HEK293 (cell line): ENCODE results near the gene LARGE1.

Source experiments
- BCL11A ChIP-seq: fragments of 450-650 bp; formaldehyde crosslinking; IDR thresholded peaks from 2 replicates; pipeline ENCODE4 v1.5.1; 2016; ENCODE audit warnings: low read depth, missing biosample characterization, missing genetic modification characterization
- HOXA7 ChIP-seq: sonication (generic); formaldehyde crosslinking; IDR thresholded peaks from 2 replicates; pipeline ENCODE4 v1.8.1; 2022; ENCODE audit warnings: missing genetic modification reagents, borderline replicate concordance
- YY1 ChIP-seq: fragments of 450-650 bp; formaldehyde crosslinking; IDR thresholded peaks from 2 replicates; pipeline ENCODE4 v1.5.1; 2018; ENCODE audit warnings: missing biosample characterization, missing genetic modification characterization
- ZBTB1 ChIP-seq: fragments of 450-650 bp; formaldehyde crosslinking; IDR thresholded peaks from 2 replicates; pipeline ENCODE4 v1.5.1; 2016; ENCODE audit warnings: missing biosample characterization, missing genetic modification characterization
- ZNF558 ChIP-seq: fragments of 450-650 bp; formaldehyde crosslinking; IDR thresholded peaks from 2 replicates; pipeline ENCODE4 v1.5.1; 2016; ENCODE audit warnings: missing biosample characterization, missing genetic modification characterization
- ZNF571 ChIP-seq: fragments of 450-650 bp; formaldehyde crosslinking; IDR thresholded peaks from 2 replicates; pipeline ENCODE4 v1.5.0; 2017; ENCODE audit warnings: missing biosample characterization, missing genetic modification characterization
- ZNF677 ChIP-seq: fragments of 450-650 bp; IDR thresholded peaks from 2 replicates; pipeline ENCODE4 v1.5.0; 2018; ENCODE audit warnings: missing biosample characterization, mild to moderate bottlenecking, missing genetic modification characterization, moderate library complexity
- ZNF707 ChIP-seq: fragments of 450-650 bp; formaldehyde crosslinking; IDR thresholded peaks from 2 replicates; pipeline ENCODE4 v1.5.1; 2016; ENCODE audit warnings: missing biosample characterization, missing genetic modification characterization
- TF ChIP-seq, protein P1 (sequence below): fragments of 450-650 bp; formaldehyde crosslinking; IDR thresholded peaks from 2 replicates; pipeline ENCODE4 v1.5.1; 2016; ENCODE audit warnings: missing biosample characterization, missing genetic modification characterization
- TF ChIP-seq, protein P2 (sequence below): IDR thresholded peaks from 2 replicates; pipeline ENCODE4 v1.6.1; 2011; ENCODE audit warnings: mild to moderate bottlenecking, low read depth, low read length, borderline replicate concordance

DNA sequence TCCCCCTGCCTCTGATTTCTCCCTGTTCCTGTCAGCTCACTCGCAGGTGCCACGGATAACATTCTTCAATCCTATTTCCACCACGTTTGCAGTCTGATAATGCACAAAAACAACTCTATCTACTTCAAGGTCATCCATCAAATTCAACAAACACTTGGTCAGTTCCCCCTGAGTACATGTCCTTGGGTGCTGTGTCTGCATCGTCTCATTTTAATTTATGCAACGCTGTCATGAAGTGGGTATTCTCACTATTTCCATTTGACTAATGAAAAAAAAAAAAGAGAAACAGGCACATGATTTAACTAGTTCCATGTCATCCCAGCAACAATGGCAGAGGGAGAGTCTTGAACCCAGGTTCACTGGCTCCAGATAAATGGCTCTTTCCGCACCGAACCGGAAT lies 262.6 kb downstream of the LARGE1 start:
- TF ChIP-seq ZNF707 (no peak), BCL11A (tag by site-specific recombination) (no peak), ZBTB1 (tag by site-specific recombination) (no peak), YY1 (tag by site-specific recombination) (no peak), HOXA7 (no peak), ZNF571 (tag by site-specific recombination) (no peak), ZNF558 (no peak), ZNF677 (no peak)
- TF ChIP-seq, protein P1, sequence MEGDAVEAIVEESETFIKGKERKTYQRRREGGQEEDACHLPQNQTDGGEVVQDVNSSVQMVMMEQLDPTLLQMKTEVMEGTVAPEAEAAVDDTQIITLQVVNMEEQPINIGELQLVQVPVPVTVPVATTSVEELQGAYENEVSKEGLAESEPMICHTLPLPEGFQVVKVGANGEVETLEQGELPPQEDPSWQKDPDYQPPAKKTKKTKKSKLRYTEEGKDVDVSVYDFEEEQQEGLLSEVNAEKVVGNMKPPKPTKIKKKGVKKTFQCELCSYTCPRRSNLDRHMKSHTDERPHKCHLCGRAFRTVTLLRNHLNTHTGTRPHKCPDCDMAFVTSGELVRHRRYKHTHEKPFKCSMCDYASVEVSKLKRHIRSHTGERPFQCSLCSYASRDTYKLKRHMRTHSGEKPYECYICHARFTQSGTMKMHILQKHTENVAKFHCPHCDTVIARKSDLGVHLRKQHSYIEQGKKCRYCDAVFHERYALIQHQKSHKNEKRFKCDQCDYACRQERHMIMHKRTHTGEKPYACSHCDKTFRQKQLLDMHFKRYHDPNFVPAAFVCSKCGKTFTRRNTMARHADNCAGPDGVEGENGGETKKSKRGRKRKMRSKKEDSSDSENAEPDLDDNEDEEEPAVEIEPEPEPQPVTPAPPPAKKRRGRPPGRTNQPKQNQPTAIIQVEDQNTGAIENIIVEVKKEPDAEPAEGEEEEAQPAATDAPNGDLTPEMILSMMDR (tag by site-specific recombination): no peak
- TF ChIP-seq, protein P2, sequence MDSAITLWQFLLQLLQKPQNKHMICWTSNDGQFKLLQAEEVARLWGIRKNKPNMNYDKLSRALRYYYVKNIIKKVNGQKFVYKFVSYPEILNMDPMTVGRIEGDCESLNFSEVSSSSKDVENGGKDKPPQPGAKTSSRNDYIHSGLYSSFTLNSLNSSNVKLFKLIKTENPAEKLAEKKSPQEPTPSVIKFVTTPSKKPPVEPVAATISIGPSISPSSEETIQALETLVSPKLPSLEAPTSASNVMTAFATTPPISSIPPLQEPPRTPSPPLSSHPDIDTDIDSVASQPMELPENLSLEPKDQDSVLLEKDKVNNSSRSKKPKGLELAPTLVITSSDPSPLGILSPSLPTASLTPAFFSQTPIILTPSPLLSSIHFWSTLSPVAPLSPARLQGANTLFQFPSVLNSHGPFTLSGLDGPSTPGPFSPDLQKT: no peak
